GM21526 (cell line): ENCODE measurements around the gene IGSF22.

Source experiments
- ATAC-seq: cut with Tn5 transposase; IDR thresholded peaks from one replicate; pipeline ENCODE4 v1.9.1; 2021; ENCODE audit warnings: moderate library complexity; ENCODE audit not compliant: unreplicated experiment, low FRiP score

IGSF22 gene

DNA sequence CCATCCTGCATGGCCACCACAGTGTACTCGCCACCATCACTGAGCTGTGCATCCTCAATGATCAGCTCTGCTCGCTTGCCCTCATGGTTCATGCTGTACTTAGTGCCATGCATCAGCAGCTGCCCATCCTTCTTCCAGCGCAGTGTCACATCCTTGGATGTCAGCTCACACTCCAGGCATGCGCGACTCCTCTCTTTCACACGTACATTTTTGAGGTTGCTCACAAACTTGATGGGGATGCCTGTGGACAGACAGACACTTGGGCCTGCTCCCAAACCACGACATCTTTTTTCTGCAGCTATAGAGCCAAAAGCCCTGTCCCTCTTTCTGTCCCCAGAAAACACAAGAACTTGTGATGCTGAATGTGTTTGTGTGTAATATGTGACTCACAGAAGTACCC lies 10.5 kb downstream of the IGSF22 start:
- no peak for ATAC-seq

DNA sequence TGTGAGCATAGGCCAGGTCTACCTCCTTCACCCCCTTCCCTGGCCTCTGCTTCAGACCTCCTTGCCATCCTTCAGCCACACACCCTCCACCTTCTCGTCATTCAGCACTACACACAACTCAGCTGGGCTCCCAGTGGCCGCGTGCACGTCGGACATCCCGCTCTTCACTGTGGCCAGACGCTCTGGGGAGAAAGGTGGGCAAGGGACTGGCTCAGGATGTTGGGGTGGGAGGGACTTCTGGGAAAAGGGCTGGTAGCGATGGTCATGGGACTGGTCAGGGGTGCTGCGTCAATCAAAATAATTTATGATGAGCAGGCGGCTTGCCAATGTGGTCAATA lies 11.6 kb downstream of the IGSF22 start:
- ATAC-seq = no peak

DNA sequence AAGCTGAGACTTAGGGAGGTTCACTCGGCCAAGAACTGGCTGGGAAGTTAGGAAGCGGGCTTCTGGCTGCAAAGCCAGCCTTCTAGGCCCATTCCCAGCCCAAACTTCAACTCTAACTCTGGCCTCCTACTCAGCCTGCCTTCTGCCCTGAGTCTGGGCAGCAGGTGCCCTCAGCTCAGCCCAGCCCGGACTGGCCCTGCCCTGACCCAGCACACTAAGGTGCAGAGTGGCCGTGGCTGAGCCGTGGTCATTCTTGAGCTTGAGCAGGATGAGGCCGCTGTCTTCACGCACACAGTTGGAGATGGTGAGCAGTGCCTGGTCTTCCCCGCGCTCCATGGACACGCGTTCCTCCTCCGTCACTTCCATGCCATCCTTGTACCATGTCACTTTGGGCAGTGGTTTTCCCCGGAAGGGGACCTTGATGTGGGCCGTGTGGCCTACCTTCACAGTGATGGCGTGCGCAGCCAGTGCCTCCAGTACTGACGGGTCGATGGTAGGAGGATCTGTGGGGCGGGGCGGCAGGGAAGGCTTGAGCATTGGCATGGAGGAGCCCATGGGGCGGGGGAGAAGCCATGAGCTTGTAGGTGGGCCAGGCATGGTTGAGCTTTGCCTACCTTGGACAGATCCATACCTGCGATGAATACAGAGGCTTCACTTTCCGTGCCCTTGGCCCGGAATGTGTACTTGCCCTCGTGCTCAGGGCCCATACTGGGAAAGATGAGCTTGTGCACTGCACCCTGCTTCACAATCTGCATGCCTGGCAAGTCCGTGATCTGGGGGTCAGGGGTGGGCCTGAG lies 12.1 kb downstream of the IGSF22 start:
- no peak for ATAC-seq

DNA sequence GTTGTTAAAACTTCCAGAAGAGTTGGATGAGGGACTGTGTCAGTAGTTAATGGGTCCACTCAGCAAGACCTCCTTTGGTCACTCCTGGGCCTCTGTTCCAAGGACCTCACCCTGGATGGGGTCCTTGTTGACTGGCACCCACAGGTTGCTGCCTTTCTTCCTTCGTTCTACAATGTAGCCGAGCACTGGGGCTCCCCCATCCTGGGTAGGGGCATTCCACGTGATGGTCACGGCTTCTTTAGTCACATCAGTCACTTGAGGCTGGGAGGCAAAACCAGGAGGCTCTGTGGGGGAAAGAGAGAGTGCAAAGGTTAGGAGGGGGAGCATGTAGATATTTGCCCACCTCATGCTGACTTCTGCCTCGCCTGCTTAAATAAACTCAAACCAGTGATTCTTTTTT lies 15.4 kb downstream of the IGSF22 start:
- no peak for ATAC-seq

DNA sequence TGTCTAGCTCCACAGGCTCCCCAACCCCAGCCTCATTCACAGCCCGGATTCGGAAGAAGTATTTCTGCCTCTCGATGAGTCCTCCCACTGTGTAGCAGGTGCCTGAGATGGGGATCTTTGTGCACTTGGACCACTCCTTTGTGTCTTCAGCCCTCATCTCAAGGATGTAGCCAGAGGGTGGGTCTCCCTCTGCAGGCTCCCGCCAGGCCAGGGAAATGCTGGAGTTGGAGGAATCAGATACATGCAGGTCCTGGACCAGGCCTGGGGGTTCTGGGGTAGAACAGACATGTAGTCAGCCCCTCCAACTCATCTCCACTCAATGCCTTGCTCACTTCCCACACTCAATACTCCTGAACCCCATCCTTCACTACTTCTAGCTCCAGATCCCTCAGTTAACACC lies 16.6 kb downstream of the IGSF22 start:
- ATAC-seq = no peak

DNA sequence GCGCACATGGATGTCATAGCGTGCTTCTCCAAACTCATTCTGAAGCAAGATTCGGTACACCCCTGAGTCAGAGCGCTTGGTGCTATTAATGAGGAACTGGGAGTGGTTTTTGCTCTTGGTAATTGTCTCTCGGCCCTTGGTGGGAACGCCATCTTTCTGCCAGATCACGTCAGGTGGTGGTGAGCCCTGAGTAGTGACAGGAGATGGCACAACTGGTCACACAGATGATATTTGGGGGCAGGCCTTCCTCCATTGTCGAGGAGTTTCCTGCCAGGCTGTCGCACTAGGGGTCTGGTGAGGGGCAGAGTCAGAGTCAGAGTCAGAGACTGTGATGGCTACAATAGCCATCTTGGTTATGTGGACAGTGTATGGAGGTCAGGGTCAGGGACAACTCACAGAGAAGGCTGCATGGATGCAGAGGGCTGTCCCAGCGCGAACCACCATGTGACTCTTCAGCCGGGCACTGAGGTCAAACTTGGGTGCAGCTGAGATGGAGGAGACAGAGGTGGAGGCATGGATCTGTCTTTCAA lies 18.1 kb downstream of the IGSF22 start:
- no peak for ATAC-seq

DNA sequence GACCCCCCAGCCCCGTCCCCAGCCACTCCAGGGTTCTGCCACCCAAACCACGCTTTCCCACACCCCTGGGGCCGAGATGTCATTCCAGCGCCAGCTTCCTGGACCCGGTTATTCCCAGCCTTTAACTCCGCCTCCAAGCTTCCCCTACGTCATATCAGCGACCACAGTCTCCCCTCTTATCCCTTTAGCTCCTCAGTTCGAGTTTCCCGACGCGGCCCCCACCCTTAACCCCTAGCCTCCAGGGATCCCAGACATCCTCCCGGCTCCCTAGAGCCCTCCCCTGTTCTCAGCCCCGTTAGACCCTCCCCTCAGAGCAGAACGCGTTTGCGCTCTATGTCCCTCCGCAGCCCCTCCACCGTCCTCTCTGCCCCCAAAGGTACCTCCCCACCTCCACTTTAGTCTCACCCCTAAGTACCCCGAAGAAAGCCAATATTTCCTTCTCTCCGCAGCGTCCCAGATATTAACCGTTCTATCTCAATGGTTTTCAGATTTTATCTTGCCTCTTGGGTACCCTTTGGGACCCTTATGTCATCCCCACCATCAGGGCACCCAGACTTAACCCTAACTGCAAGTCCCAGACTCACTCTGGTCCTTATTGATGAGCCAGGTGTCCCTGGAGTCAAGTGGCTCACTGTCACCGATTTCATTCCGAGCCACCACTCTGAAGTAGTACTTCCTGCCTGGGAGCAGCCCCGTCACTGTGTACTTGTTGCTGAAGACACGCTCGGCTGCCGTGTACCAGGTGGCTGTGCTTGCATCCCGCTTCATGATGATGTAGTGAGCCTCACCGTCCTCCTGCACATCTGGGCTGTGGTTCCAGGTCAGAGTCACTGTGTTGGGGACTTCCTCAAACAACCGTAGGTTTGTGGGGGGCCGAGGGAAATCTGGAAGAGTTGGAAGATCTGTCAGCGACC lies 19.4 kb downstream of the IGSF22 start:
- no peak for ATAC-seq

DNA sequence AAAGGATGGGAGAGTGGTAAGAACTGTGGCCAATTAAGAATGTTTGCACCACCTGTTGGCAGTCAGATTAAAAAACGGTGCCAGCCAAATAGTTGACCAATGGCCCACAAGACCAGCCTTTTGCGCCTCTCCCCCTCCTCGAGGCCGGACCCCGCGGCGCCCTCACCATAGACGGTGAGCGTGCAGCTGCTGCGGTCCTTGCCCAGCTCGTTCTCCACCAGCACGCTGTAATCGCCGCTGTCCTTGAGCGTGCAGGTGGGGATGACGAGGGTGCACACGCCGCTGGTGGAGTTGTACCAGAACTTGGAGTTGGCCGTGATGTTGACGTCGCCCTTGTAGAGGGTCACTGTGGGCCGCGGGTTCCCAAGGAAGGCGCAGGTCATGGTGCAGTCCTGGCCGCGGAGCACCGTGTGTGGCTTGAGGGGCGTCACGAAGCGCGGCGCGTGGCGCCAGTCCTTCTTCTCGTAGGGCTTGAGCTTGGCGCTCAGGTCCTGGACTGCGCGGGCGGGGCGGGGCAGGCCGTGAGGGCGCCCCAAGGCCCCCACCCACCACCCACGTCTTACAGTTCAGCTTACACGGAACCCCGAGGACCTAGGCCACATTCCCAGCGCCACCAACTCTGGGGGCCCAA lies 20.2 kb downstream of the IGSF22 start:
- ATAC-seq = no peak

DNA sequence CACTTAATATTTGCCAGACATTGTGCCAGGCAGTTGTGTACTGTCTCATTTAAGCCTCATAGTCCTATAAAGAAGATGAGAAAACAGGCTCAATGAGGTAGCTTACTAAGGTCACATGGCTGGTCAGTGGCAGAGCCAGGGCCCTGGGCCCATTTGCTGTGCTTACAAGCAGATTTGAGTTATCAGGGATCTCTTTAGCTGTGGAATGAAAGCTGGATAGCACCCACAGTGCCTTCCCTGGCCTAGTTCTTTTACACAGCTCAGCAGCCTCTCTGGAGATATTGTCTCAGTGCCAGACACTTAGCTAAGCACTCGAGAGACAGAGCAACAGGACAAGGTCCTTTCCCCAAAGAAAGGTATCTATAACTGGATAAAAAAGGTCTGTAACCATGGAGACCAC lies 21.3 kb downstream of the IGSF22 start:
- ATAC-seq = no peak

DNA sequence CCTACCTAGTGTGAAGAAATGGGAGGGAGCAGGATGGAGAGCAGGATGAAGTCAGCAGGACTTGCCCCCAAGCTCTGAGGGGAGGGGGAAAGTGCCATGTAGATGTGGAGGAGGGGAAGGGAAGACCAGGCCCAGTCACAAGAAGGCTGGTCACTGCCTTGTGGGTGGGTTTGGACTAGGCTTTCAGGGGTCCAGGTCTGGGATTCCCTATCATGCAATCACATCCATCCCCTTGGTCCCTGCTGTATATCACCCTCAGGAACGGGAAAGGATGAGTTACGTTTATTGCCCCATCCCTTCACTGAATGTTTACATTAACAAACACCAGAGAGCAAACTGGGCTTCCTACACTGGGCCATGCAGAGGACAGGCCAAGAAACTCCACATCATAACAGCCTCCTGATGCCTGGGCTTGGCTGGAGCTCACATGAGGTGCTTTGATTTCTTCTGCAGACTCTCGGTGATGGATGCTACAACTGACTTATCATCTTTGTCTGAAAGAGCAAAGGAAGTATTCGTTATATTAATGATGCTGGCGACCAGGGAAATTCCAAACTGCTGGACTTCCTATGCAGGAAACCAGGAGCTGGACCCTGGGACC lies 21.8 kb downstream of the IGSF22 start:
- ATAC-seq = no peak

DNA sequence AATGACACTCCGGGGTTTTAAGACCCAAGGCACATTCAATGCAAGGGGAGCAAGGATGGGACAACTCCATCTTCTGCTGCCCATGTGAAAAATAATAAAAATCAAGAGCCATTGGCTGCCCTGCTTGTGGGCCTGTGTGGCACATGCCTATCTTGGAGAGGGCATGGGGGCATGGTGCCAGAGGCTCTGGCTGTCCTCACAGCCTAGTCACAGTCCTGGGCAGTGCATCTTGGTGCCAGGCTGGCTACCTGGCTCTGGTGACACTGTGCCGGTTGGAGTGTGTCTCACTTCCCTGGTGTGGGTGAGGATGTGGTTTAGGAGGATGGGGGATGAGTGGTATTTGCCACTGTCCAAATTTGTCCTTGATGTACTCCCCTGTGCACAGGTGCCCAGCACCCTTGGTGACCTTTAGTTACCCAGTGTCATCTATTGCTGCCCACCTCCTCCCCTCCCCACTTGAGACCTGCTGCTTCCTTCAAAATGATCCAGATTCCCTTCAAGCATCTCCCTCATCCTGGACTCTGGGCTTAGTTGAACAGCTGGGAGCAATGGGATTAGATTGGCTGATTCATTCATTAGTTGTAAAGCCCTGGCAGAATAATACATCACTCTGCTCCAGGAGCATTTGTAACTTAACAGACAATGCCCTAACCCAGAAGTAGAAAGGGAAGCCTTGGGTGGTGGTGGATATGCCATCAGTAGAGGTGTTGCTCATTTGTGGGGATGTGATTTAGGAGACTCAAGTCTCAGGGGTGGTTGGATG lies 22.8 kb downstream of the IGSF22 start:
- ATAC-seq = no peak

DNA sequence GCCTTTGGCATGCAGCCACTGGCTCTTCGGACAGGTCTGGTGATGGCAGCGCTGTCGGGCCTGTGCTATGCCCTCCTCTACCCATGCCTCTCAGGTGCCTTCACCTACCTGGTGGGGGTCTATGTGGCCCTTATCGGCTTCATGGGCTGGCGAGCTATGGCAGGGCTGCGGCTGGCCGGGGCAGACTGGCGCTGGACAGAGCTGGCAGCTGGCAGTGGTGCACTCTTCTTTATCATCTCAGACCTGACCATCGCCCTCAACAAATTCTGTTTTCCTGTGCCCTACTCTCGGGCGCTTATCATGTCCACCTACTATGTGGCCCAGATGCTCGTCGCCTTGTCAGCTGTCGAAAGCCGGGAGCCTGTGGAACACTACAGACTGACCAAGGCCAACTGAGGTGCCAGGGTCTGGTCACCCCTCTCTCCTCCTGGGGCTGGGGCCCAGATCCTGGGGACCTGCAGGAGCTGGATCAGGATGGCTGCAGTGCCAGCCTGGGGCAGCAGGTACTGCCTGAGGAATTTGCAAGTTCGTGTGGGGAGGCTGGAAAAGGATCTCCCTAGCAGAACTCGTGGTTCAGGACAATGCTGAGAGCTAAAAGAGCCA lies 24.3 kb downstream of the IGSF22 start:
- no peak for ATAC-seq

DNA sequence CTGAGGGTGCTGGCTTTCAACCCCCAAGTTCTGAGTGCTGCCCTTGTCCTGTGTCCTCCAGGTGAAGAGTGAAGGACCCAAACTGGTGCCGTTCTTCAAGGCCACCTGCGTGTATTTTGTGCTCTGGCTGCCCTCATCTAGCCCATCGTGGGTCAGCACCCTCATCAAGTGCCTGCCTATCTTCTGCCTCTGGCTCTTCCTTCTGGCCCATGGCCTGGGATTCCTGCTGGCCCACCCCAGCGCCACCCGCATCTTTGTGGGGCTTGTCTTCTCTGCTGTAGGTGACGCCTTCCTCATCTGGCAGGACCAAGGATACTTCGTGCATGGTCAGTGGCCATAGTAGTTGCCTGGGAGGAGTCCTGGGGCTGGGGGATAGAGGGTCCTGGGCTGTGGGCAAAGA lies 25.1 kb downstream of the IGSF22 start:
- no peak for ATAC-seq

DNA sequence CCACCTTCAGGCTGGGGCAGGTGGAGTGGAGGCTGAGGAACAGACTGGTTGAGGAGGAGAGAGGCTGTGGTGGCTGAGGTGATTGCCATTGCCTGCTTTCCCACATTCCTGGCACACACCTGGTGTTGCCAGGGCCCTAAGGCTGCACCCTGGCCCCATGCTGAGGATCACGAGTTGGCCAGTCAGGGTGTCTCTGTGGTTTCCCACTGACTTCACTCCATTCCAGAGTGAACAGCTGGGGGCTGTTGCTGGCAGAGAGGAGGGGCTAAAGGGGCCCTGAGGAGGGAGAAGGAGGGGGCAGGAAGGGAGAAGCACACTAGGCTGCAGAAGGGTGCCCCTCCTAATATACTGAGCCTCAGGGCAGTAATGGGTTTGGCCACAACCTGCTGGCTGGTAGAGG lies 25.6 kb downstream of the IGSF22 start:
- ATAC-seq = no peak

DNA sequence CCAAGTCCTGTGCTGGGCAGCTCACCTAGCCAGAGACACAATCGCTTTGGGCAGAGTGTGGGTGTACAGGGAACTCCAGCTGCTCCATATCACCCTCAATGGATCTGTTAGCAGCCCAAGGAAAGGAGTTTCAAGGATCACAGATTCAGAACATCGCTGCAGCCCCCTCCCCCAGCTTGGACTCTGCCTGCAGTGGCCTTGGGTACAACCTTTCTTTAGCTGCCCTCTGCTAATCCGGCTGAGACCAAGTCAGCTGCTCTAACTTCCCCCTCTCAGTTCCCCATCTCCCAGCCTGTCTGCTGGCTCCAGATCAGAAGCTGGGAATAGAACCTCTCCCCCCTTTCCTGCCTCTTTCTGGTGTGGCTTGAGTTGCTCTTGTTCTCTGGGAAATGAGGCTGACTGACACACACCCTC lies 26.1 kb downstream of the IGSF22 start:
- no peak for ATAC-seq

DNA sequence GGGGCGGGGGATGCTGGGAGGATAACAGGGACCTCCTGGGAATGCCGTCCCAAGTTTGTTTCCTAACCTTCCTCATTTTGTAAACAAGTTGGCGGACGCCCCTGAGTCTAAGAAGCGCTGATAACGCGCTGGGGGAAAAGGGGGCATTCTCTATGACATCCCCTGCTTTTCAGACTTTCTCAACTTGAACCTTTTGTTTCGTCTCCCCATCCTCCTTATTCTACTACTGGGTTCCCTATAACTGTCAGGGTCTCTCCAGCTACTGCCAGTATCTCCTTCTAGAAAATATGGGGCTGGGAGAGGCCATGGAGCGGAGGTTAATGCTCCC lies 26.8 kb downstream of the IGSF22 start:
- no peak for ATAC-seq

DNA sequence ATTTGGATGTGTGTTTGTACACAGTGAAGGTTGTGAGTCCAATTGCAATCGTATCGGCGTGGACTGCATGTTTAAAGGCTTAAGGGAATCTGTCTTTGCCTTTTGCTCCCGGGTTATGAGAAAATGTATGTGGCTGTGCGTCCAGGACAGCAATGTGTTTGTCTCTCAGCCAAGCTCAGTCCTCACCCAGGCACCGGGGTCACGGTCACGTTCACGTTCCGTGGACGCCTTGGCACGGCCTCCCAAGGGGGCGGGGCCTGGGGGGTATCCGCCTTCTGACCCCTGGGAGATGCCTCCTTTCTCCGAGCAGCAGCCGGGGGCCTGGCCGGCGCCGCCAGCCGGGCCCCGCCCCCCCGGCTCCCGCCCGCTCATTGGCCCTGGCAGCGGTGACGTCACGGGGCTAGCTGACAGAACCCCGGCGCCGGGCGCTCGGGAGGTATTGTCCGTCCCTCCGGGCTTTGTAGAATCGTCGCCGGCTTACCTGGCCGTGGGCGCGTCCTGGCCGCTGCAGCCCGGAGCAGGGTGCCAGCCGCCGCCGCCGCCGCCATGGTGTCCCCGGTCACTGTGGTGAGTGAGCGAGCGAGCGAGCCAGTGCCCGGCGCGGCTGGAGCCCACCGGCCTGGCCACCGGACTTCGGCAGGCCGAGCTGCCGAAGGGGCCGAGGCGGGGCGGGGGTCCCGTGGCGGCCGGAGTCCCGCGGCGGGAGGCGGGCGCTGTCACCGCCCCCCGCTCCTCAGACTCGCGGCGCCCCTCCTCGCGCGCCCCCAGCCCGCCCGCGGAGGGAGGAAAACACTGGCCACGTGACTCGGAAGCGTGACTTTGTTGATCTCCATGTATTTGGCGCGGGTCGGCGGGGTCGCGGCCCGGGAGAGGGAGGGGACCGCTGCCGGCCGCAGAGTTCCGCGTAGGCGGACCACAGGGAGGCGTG lies 27.4 kb downstream of the IGSF22 start, which contains the start of gene TMEM86A:
Gene TMEM86A, plus strand, starts transcription at position 439 of the 928 bp plus-strand sequence. Its CDS starts 108 bp downstream, at position 547.
- ATAC-seq = peak; percentile 94

DNA sequence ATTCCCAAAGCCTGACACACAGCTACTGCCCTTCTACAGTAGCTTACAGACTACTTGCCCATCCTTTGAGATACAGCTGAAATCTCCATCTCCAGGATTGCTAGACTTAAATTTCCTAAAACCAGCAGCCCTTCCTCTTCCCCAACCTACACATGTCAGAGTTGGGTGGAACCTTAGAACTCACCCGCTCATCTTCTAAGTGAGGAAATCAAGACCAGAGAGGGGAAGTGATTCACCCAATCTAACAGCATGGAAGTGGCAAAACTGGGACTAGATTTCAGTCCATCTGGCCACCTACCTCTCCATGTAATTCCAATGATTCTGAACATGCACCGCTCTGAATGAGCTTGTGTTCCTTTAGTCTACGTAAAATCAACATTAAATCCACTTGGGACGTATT lies 28.4 kb downstream of the IGSF22 start:
- no peak for ATAC-seq
